ENCODE results near the gene SORCS2. TPM values are rescaled to one million over a fixed set of nuclear protein-coding genes. Genes with fewer than 3 reads are reported as not detected.

The SORCS2 gene
- total and polyA plus RNA-seq, 2 of the 4 experiments (the other 2 are of a cell fraction) = 0.36 to 0.62 TPM

DNA sequence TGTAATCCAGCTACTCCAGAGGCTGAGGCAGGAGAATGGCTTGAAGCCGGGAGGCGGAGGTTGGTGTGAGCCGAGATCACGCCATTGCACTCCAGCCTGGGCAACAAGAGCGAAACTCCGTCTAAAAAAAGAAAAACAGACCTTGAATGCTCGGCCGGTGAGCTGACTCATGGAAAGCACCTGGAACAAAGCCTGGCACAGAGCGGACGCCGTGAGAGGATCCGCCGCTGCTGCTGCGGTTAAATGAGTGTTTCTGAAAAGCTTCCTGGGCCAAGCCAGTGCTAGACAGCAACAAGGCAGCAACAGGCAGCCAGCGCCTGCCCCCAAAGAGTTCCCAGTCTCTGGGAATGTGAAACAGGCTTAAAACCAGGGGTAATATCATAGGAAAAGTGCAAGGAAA, 560.9 kb downstream of the SORCS2 start:
- TF ChIP-seq BHLHE40 (IDR thresholded peaks at IDR 0.05; ENCODE audit: low read depth, low read length) (no peak), CHD1 (IDR thresholded peaks at IDR 0.05; ENCODE audit: low read depth, low read length) (no peak), MAFK (IDR thresholded peaks at IDR 0.05; ENCODE audit: low read depth, low read length) (no peak), RFX5 (IDR thresholded peaks at IDR 0.05; ENCODE audit: low read depth, low read length) (no peak), RCOR1 (IDR thresholded peaks at IDR 0.05; ENCODE audit: insufficient replicate concordance, low read length) (no peak), MAZ (IDR thresholded peaks at IDR 0.05; ENCODE audit: borderline replicate concordance, low read depth, low read length) (no peak), NFE2L2 (IDR thresholded peaks at IDR 0.05; ENCODE audit: low read depth, low read length) (no peak), FOS (IDR thresholded peaks at IDR 0.05; ENCODE audit: low read depth, low read length) (no peak), MXI1 (IDR thresholded peaks at IDR 0.05; ENCODE audit: borderline replicate concordance, low read depth, low read length) (no peak), POLR2A (IDR thresholded peaks at IDR 0.05; ENCODE audit: low read depth, low read length) (no peak), SMC3 (IDR thresholded peaks at IDR 0.05; ENCODE audit: low read depth, low read length) (no peak)
- TF ChIP-seq, protein P1, sequence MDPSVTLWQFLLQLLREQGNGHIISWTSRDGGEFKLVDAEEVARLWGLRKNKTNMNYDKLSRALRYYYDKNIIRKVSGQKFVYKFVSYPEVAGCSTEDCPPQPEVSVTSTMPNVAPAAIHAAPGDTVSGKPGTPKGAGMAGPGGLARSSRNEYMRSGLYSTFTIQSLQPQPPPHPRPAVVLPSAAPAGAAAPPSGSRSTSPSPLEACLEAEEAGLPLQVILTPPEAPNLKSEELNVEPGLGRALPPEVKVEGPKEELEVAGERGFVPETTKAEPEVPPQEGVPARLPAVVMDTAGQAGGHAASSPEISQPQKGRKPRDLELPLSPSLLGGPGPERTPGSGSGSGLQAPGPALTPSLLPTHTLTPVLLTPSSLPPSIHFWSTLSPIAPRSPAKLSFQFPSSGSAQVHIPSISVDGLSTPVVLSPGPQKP (IDR thresholded peaks at IDR 0.05; ENCODE audit: borderline replicate concordance, low read depth, low read length) = no peak
- TF ChIP-seq, protein P2, sequence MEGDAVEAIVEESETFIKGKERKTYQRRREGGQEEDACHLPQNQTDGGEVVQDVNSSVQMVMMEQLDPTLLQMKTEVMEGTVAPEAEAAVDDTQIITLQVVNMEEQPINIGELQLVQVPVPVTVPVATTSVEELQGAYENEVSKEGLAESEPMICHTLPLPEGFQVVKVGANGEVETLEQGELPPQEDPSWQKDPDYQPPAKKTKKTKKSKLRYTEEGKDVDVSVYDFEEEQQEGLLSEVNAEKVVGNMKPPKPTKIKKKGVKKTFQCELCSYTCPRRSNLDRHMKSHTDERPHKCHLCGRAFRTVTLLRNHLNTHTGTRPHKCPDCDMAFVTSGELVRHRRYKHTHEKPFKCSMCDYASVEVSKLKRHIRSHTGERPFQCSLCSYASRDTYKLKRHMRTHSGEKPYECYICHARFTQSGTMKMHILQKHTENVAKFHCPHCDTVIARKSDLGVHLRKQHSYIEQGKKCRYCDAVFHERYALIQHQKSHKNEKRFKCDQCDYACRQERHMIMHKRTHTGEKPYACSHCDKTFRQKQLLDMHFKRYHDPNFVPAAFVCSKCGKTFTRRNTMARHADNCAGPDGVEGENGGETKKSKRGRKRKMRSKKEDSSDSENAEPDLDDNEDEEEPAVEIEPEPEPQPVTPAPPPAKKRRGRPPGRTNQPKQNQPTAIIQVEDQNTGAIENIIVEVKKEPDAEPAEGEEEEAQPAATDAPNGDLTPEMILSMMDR (conservative IDR thresholded peaks at IDR 0.05; ENCODE audit: low read depth, low read length) = no peak
- Histone ChIP-seq H3K27me3 (ENCODE audit: control insufficient read depth, insufficient read depth, low read length) (no peaks in the 10 kb centered on the region), H3K27ac (ENCODE audit: insufficient read depth, low read length) (no peak overlapping the region), H4K20me1 (ENCODE audit: insufficient read depth, low read length) (peaks cover 17% of the 10 kb centered on the region), H2BK20ac (ENCODE audit: low read depth, low read length) (no peak overlapping the region), H3K4me2 (ENCODE audit: low read depth, low read length) (no peak overlapping the region), H2AFZ (replicated peaks; ENCODE audit: low read length, poor library complexity) (no peak overlapping the region), H3K36me3 (ENCODE audit: control insufficient read depth, insufficient read depth, low read length) (peaks cover 15% of the 10 kb centered on the region), H3K56ac (ENCODE audit: extremely low read depth, insufficient read depth, low read length) (no peak overlapping the region), H4K91ac (ENCODE audit: insufficient read depth, low read depth, low read length) (no peak overlapping the region), H3K18ac (ENCODE audit: low read depth, low read length) (no peak overlapping the region), H4K5ac (ENCODE audit: low read depth, low read length) (no peak overlapping the region), H3K79me1 (ENCODE audit: low read depth in 1 of 2, low read length in 2 of 2) (no peaks in the 10 kb centered on the region; a peak in 1 of 4 replicates), H2AK5ac (ENCODE audit: low read depth, low read length) (no peak overlapping the region), H3K23ac (ENCODE audit: low read depth, low read length) (no peak overlapping the region), H3K9me3 (ENCODE audit: control insufficient read depth, insufficient read depth, low read length) (no peaks in the 10 kb centered on the region), H3K14ac (replicated peaks; ENCODE audit: low read depth, low read length) (no peak overlapping the region), H2BK15ac (ENCODE audit: low read depth, low read length) (no peak overlapping the region), H2AK9ac (replicated peaks; ENCODE audit: low read depth, low read length, poor library complexity) (no peak overlapping the region), H4K8ac (ENCODE audit: low read depth in 2 of 2, low read length in 2 of 2) (no peak overlapping the region), H2BK5ac (ENCODE audit: low read depth, low read length, poor library complexity, severe bottlenecking) (no peak overlapping the region), H3K9ac (ENCODE audit: low read depth, low read length) (no peak overlapping the region), H3K4me1 (ENCODE audit: control insufficient read depth, insufficient read depth, low read length) (peaks cover 1% of the 10 kb centered on the region; the same call in 1 of the 2 replicates), H3K4ac (ENCODE audit: low read depth, low read length) (no peak overlapping the region), H3K4me3 (ENCODE audit: insufficient read depth, low read depth, low read length) (no peak overlapping the region), H3K9me1 (ENCODE audit: insufficient read depth, low read length) (no peaks in the 10 kb centered on the region), H2BK120ac (ENCODE audit: low read depth, low read length) (no peak overlapping the region)
- CTCF ChIA-PET = no interaction called here
- dilution Hi-C loops (cut with HindIII; ENCODE audit: low sequenced_read_pairs, unreplicated experiment) = no loop called here
- POLR2A ChIA-PET (ENCODE audit: unreplicated experiment) = no interaction called here
- in situ Hi-C loops (cut with MboI; ENCODE audit: low sequenced_read_pairs) = no loop called here
- ATAC-seq (ENCODE audit: low read depth) = no peak
- no peak for DNase-seq
- 95% methylated on average over 15 of the region's 15 CpGs; no CpG with 5 or more reads in 1 of the 2 experiments for WGBS, 2 experiments (ENCODE audit: extremely low coverage in 2 of 2, insufficient read length in 1 of 2)
- intact Hi-C loops (cut with micrococcal nuclease) = no loop called here
- no TSS peak for BruUV-seq (replicated peaks)
